GM12865 (cell line): ENCODE results near the gene EGFL8.

Experiments
- DNase-seq: peaks from one replicate; pipeline ENCODE4 v3.0.0; 2010; ENCODE audit warnings: low read depth
- H3K4me3 ChIP-seq: 2 replicates; pipeline ENCODE4 v1.5.1; 2011; ENCODE audit warnings: mild to moderate bottlenecking, low read depth, low read length, control low read depth
- TF ChIP-seq, protein P1 (sequence below): IDR thresholded peaks from 2 replicates; pipeline ENCODE4 v1.5.1; 2011; ENCODE audit warnings: low read length, control low read depth, low read depth, inconsistent platforms; ENCODE audit not compliant: insufficient read depth; ENCODE audit errors: missing control alignments

The EGFL8 gene

DNA sequence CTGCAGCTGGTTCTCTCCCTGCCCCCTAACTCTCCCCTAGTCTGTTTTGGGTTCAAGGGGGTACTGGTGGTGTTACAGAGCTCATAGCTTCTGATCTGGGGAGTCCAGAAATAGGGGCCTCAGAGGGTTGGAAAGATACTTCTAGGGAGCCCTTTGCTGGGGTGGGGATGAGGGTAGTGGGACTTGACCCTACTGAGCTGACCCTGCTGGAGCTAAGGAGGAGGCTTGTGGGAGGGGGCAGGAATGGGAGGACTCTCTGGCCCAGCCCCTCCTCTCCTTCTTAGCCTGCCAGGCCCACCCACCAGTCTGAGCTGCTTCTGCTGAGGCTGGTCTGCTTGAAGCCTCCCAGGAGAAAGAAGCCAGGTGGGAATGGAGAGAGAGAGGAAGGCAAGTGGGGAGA, at the start of gene EGFL8:
Gene EGFL8 (plus strand): TSS at position 301 of the 400 bp plus-strand sequence. CDS start 1,571 bp downstream, outside the sequence.
- no peak within 1 kb of the TSS for H3K4me3 ChIP-seq
- TF ChIP-seq, protein P1, sequence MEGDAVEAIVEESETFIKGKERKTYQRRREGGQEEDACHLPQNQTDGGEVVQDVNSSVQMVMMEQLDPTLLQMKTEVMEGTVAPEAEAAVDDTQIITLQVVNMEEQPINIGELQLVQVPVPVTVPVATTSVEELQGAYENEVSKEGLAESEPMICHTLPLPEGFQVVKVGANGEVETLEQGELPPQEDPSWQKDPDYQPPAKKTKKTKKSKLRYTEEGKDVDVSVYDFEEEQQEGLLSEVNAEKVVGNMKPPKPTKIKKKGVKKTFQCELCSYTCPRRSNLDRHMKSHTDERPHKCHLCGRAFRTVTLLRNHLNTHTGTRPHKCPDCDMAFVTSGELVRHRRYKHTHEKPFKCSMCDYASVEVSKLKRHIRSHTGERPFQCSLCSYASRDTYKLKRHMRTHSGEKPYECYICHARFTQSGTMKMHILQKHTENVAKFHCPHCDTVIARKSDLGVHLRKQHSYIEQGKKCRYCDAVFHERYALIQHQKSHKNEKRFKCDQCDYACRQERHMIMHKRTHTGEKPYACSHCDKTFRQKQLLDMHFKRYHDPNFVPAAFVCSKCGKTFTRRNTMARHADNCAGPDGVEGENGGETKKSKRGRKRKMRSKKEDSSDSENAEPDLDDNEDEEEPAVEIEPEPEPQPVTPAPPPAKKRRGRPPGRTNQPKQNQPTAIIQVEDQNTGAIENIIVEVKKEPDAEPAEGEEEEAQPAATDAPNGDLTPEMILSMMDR: no peak

DNA sequence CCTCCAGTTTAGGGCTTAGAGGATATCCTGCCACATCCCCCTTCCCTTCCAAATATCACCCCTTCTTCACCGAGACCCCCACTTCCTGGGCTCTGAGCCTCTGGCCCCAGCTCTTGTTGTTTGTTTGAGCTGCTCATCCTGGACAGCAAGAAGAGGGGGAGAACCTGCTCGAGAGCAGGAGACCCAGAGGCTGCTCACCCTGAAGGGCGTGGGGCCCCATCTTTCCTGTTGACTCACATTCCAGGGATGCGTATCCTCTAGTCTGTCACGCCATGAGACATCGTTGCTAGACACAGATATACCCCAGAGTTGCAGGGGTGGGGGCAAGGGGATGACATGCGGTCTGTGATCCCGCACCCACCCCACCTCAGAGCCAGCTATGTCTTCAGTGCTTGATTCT, 49.6 kb upstream of the EGFL8 start:
- TF ChIP-seq, protein P1: no peak
- no peak overlapping the region for H3K4me3 ChIP-seq
- no peak for DNase-seq

More for the DNA sequence above, at the start of gene EGFL8:
- DNase-seq: no peak

DNA sequence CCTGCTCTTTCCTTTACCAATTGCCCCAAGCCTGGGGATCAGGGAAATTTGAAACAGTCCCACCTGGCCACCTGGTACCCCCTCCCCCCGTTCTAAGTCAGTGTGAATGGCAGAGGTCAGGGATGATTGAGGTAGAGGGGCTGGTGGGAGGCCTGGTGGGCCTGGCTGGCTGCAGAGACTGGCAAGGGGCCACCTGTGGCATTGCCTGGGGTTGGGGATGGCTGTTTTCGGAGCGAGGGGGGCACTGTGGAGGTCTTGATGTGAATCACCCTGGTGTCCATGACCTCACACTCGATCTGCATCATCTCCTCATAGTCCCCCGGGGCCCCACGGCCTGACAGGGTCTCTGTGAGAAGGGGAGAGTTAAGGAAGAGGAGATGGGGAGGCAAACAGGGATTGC, 48.8 kb upstream of the EGFL8 start:
- TF ChIP-seq, protein P1: no peak
- no peak for DNase-seq
- no peak overlapping the region for H3K4me3 ChIP-seq

DNA sequence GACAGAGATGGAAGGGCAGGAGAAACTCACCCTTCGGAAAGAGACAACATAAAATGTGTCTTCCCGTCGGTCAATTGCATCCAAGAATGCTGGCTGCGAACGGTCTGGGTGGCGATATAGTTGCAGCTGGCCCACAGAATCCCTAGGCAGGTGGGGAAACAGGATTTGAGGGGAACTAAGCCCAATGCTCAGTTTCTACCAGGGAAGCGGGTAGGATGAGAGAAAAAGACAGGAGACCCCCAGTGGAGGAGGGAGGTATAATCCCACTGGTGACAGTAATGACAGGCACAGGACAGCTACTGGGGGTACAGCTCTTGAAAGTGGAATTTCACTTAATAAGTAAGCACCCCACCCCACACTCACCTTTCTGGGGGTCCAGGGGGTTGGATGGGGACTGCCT, 47.7 kb upstream of the EGFL8 start:
- TF ChIP-seq, protein P1: no peak
- H3K4me3 ChIP-seq: no peak overlapping the region
- DNase-seq: no peak

DNA sequence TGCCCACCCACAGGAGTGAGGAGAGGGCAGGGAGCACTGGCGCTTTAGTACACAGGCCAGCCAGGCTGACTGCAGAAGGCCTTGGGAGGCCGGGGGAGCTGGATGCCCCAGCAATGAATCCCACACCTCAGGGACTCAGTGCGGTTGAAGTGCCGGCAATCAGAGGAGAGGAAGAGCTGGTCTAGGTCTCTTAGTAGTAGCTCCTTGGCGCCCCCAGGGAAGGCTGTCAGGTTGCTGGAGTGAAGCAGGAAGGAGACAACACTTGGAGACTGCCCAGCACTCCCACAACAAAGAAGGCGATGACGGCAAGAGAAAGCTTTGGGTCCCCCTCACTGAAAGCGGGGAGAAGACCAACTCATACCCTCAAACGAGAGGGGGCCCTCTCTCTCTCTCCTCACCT, 46.9 kb upstream of the EGFL8 start:
- TF ChIP-seq, protein P1: no peak
- DNase-seq: no peak
- no peak overlapping the region for H3K4me3 ChIP-seq

DNA sequence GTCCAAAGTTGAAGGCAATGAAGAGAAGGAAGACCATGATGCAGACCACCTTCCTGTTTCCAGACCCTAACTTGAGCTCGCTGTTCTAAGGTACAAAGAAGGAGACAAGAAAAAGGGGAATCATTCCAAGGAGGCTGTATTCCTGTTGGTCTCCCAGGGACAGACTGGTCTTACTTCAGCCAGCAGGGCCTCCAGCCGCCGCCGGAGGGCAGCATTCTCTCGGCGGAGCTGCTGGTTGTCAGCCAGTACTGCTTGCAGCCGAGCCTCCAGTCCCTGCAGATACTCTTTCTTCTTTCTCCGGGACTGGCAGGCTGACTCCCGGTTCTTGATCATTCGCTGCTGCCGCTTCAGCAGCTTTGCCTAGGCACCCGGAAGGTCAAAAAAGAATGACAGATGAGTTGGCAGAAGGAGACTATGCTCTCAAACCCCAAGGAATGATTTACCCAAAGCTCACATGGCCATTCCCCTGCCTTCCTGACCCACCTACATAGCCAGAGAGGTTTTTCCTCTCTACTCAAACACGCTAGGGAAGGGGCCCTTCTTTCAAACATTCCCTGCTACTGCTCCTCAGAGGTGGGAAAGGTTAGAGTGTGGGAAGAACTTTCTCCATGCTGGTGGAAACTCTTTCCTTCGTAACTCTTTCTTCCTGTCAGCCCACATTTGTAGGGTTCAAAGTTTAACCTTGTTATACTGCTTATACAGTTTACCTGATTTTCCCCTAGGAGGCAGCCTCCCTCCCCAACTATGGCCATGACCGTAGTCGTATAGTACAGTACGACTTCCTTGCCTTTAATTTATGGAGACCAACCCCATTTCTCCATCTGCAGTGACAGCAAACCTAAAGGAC, 45.4 kb upstream of the EGFL8 start:
- peak; percentile 82 for DNase-seq
- TF ChIP-seq, protein P1: peak; percentile 89

More for the DNA sequence above, 45.4 kb upstream of the EGFL8 start:
- no peak overlapping the region for H3K4me3 ChIP-seq
